Measurements from ENCODE around the gene PARP2.
A peak's percentile ranks its signal among the peaks of the same experiment; 100 is the strongest.
"Not testable (repeated sequence)": the region's sequence is repeated elsewhere in the genome, so short reads cannot be mapped to it uniquely, and the experiment has no call there.

PARP2 gene

DNA sequence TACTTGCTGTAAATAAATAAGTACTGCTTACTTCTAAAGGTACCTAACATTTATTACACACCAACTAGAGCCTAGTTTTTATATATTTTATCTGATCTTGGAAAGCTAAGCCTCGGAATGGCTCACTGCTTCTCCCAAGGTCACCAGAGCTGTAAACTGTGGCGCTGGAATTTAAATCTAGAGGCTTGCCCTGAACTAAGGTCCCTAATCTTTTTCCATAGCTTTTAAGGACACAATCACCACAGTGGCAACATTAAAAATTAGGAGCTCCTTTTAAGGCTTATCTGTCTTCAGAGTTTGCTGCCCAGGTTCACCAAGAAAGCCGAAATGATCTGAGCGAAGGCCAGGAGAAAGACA, 11.0 kb upstream of the PARP2 start:
- Histone ChIP-seq H3K4me1 (ENCODE audit: low read depth, poor library complexity, severe bottlenecking) (peaks cover 23% of the 10 kb centered on the region), H3K36me3 (ENCODE audit: insufficient read depth) (no peaks in the 10 kb centered on the region), H3K27me3 (ENCODE audit: insufficient read depth, low read depth) (no peaks in the 10 kb centered on the region), H4K20me1 (ENCODE audit: insufficient read depth) (no peaks in the 10 kb centered on the region), H3K4me3 (IDR thresholded peaks at IDR 0.05; ENCODE audit: insufficient read depth, low read depth, low read length) (peak overlapping the region; percentile 51), H2AFZ (ENCODE audit: low read depth) (peak overlapping the region; percentile 48; the same call in 1 of the 2 replicates), H3K9ac (peak overlapping the region; percentile 61; the same call in 1 of the 2 replicates), H3K79me2 (ENCODE audit: insufficient read depth, low read depth) (peaks cover 42% of the 10 kb centered on the region), H3K27ac (peak overlapping the region; percentile 64), H3K4me2 (peak overlapping the region; percentile 73)
- TF ChIP-seq, protein P1, sequence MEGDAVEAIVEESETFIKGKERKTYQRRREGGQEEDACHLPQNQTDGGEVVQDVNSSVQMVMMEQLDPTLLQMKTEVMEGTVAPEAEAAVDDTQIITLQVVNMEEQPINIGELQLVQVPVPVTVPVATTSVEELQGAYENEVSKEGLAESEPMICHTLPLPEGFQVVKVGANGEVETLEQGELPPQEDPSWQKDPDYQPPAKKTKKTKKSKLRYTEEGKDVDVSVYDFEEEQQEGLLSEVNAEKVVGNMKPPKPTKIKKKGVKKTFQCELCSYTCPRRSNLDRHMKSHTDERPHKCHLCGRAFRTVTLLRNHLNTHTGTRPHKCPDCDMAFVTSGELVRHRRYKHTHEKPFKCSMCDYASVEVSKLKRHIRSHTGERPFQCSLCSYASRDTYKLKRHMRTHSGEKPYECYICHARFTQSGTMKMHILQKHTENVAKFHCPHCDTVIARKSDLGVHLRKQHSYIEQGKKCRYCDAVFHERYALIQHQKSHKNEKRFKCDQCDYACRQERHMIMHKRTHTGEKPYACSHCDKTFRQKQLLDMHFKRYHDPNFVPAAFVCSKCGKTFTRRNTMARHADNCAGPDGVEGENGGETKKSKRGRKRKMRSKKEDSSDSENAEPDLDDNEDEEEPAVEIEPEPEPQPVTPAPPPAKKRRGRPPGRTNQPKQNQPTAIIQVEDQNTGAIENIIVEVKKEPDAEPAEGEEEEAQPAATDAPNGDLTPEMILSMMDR (conservative IDR thresholded peaks at IDR 0.05; ENCODE audit: low read depth, low read length), result no peak

DNA sequence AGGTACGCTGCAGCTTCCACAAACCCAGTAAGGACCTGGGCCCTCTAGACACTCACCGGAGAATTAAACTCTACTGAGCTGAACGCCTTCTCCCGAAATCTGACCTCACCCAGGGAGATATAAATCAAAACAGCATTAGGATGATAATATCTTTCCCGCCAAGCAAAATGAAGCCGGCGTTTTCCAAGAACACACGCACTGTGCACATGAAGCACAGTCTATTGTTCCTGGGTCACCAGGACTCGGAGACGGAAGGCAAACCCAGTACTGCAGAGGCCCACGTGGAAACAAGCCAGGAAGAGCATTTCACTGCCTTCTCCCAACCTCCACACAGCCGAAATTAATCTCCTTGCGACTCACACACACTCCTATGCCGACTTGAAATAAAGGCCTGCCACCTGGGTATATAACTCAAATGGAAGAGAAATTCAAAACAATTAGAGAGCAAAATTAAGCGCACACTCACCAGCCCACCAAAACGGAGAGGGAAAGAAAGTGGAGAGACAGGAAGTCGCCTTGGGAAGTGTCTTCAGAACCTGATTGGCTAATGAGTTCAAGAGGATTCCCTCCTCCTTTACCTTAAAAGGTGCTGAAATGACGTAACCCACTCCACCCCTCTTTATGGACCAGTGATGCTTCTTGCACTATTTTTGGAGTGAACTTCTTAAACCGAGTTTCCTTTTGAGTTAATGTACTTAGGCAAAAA, 10.5 kb upstream of the PARP2 start, which contains the start of gene CCNB1IP1:
Gene CCNB1IP1, minus strand, starts transcription at position 492 of the 706 bp plus-strand sequence. CDS start 16,756 bp downstream, outside the sequence.
- Histone ChIP-seq H4K20me1 (ENCODE audit: insufficient read depth) (no peaks in the 10 kb centered on the region), H3K36me3 (ENCODE audit: insufficient read depth) (no peaks in the 10 kb centered on the region), H3K9ac (peak within 1 kb of the TSS; percentile 61; the same call in 1 of the 2 replicates), H3K4me1 (ENCODE audit: low read depth, poor library complexity, severe bottlenecking) (peaks cover 18% of the 10 kb centered on the region), H3K27me3 (ENCODE audit: insufficient read depth, low read depth) (no peaks in the 10 kb centered on the region), H3K4me2 (peak within 1 kb of the TSS; percentile 83), H3K4me3 (IDR thresholded peaks at IDR 0.05; ENCODE audit: insufficient read depth, low read depth, low read length) (peak within 1 kb of the TSS; percentile 51), H3K79me2 (ENCODE audit: insufficient read depth, low read depth) (peaks cover 42% of the 10 kb centered on the region), H3K27ac (peak within 1 kb of the TSS; percentile 64), H2AFZ (ENCODE audit: low read depth) (peak within 1 kb of the TSS; percentile 48)
- TF ChIP-seq, protein P1 (conservative IDR thresholded peaks at IDR 0.05; ENCODE audit: low read depth, low read length), result no peak

DNA sequence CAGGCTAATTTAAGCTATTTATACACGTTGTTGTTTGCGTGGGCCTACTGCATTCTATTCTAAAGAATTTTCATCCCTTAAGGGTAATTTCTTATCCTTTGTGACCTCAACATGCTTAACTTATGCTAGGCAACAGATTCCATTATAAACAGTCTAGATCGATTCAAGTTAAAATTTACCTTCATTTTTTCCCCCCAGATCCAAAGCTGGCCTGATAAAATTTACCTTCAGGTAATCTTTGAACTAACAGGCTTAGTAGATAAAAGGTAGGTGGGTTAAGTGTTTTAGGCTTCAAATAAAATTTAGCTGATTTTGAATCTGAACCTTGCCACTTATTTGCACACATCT, 10.0 kb upstream of the PARP2 start:
- Histone ChIP-seq H3K27ac (0 out of 2 replicates have a peak overlapping the region, but pooled peaks have one; percentile 9), H3K9ac (peak overlapping the region; percentile 61; the same call in 1 of the 2 replicates), H3K4me3 (IDR thresholded peaks at IDR 0.05; ENCODE audit: insufficient read depth, low read depth, low read length) (no peak overlapping the region), H2AFZ (ENCODE audit: low read depth) (peak overlapping the region; percentile 48), H3K27me3 (ENCODE audit: insufficient read depth, low read depth) (no peaks in the 10 kb centered on the region), H3K4me2 (peak overlapping the region; percentile 83), H3K4me1 (ENCODE audit: low read depth, poor library complexity, severe bottlenecking) (peaks cover 14% of the 10 kb centered on the region), H4K20me1 (ENCODE audit: insufficient read depth) (no peaks in the 10 kb centered on the region), H3K36me3 (ENCODE audit: insufficient read depth) (no peaks in the 10 kb centered on the region), H3K79me2 (ENCODE audit: insufficient read depth, low read depth) (peaks cover 42% of the 10 kb centered on the region)
- TF ChIP-seq, protein P1 (conservative IDR thresholded peaks at IDR 0.05; ENCODE audit: low read depth, low read length), result no peak

DNA sequence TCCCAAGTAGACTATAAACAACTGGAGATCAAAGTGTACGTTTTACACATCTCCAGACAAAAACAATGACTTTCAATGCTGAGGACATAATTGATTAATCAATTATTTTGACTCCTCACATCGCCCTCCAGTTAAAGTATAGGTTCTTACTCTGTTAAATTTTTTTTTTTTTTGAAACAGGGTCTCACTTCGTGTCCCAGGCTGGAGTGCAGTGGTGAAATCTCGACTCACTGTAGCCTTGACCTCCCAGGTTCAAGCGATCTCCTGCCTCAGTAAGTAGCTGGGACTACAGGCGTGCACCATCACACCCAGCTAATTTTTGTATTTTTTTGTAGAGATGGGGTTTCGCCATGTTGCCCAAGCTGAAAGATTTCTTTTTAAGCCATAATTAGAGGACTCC, 9.4 kb upstream of the PARP2 start:
- Histone ChIP-seq H3K9ac (no peak overlapping the region), H3K27ac (no peak overlapping the region), H3K4me3 (IDR thresholded peaks at IDR 0.05; ENCODE audit: insufficient read depth, low read depth, low read length) (no peak overlapping the region), H4K20me1 (ENCODE audit: insufficient read depth) (no peaks in the 10 kb centered on the region), H3K4me2 (peak overlapping the region; percentile 83), H2AFZ (ENCODE audit: low read depth) (no peak overlapping the region), H3K27me3 (ENCODE audit: insufficient read depth, low read depth) (no peaks in the 10 kb centered on the region), H3K4me1 (ENCODE audit: low read depth, poor library complexity, severe bottlenecking) (peaks cover 14% of the 10 kb centered on the region), H3K79me2 (ENCODE audit: insufficient read depth, low read depth) (peaks cover 37% of the 10 kb centered on the region), H3K36me3 (ENCODE audit: insufficient read depth) (no peaks in the 10 kb centered on the region)
- TF ChIP-seq, protein P1 (conservative IDR thresholded peaks at IDR 0.05; ENCODE audit: low read depth, low read length), result no peak

DNA sequence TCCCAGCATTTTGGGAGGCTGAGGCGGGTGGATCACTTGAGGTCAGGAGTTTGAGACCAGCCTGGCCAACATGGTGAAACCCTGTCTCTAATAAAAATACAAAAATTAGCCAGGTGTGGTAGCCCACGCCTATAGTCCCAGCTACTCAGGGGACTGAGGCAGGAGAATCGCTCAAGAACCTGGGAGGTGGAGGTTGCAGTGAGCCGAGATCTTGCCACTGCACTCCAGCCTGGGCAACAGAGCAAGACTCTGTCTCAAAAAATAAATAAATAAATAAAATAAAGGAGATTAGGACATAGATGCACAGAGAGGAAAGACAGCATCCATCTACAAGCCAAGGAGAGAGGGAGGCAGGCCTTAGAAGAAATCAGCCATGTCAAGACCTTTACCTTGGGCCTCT, 2.4 kb upstream of the PARP2 start:
- not testable (repeated sequence) for H3K9ac ChIP-seq; H3K27me3 ChIP-seq (ENCODE audit: insufficient read depth, low read depth); H4K20me1 ChIP-seq (ENCODE audit: insufficient read depth); H3K4me3 ChIP-seq (IDR thresholded peaks at IDR 0.05; ENCODE audit: insufficient read depth, low read depth, low read length); H3K36me3 ChIP-seq (ENCODE audit: insufficient read depth); H3K27ac ChIP-seq; H2AFZ ChIP-seq (ENCODE audit: low read depth); H3K79me2 ChIP-seq (ENCODE audit: insufficient read depth, low read depth)
- peaks cover 11% of the 10 kb centered on the region for H3K4me1 ChIP-seq (ENCODE audit: low read depth, poor library complexity, severe bottlenecking)
- peak overlapping the region; percentile 79; the same call in 1 of the 2 replicates for H3K4me2 ChIP-seq
